Activated CD8-positive, alpha-beta memory T cell treated with anti-CD3 and anti-CD28 coated beads, Interleukin-2, amount 50 U/mL, for 48 hours (primary cell): Measurements from ENCODE around the gene REC8.

Experiments used
- DNase-seq: peaks from one replicate; pipeline ENCODE4 v3.0.0-alpha.2; 2020

Gene REC8

GRCh38 chr14:24139272-24139934 is 32.5 kb upstream of the REC8 start:
- no peak for DNase-seq

GRCh38 chr14:24141097-24141880 is 30.6 kb upstream of the REC8 start, which contains the start of gene EMC9:
Gene EMC9 (minus strand): TSS chr14:24141591. CDS start chr14:24141304, 287 bp downstream.
- DNase-seq = peak; percentile 99

- no peak for DNase-seq
Observed at GRCh38 chr14:24143511-24143910, 28.4 kb upstream of the REC8 start.

- DNase-seq = no peak
Observed at GRCh38 chr14:24144451-24144850, 27.4 kb upstream of the REC8 start.

GRCh38 chr14:24145219-24145618 is 26.7 kb upstream of the REC8 start:
- DNase-seq = no peak

GRCh38 chr14:24145690-24146452 is 26.0 kb upstream of the REC8 start:
- no peak for DNase-seq

- DNase-seq = peak; percentile 95
Observed at GRCh38 chr14:24146453-24146977, 25.4 kb upstream of the REC8 start, which contains the start of gene PSME2. Gene PSME2 (minus strand): TSS chr14:24146610. CDS start chr14:24146581, 29 bp downstream.

- peak; percentile 95 for DNase-seq
Observed at GRCh38 chr14:24146978-24147760, 24.7 kb upstream of the REC8 start, which contains the start of gene RNF31. Gene RNF31 (plus strand): TSS chr14:24147498. CDS start chr14:24147699, 201 bp downstream.

GRCh38 chr14:24147761-24148428 is 24.0 kb upstream of the REC8 start:
- DNase-seq = no peak

GRCh38 chr14:24149302-24149969 is 22.4 kb upstream of the REC8 start:
- DNase-seq = no peak

- no peak for DNase-seq
Observed at GRCh38 chr14:24150061-24150460, 21.8 kb upstream of the REC8 start.

- DNase-seq = no peak
Observed at GRCh38 chr14:24150567-24150966, 21.3 kb upstream of the REC8 start.

GRCh38 chr14:24150993-24151392 is 20.9 kb upstream of the REC8 start:
- DNase-seq = no peak

GRCh38 chr14:24151404-24152080 is 20.3 kb upstream of the REC8 start:
- no peak for DNase-seq

- no peak for DNase-seq
Observed at GRCh38 chr14:24155100-24155499, 16.8 kb upstream of the REC8 start.

GRCh38 chr14:24156840-24157239 is 15.0 kb upstream of the REC8 start:
- no peak for DNase-seq

- no peak for DNase-seq
Observed at GRCh38 chr14:24157331-24157730, 14.5 kb upstream of the REC8 start.

GRCh38 chr14:24159777-24160498 is 11.9 kb upstream of the REC8 start:
- no peak for DNase-seq

GRCh38 chr14:24160499-24160849 is 11.4 kb upstream of the REC8 start:
- DNase-seq = no peak
